ENCODE results near the gene FZD10. TPM values are rescaled to one million over a fixed set of nuclear protein-coding genes. Genes with fewer than 3 reads are reported as not detected.

The FZD10 gene
- polyA plus RNA-seq, 3 donors = not detected

- H3K27me3 Mint-ChIP-seq (ENCODE audit: low read depth in 3 of 3) = peaks cover 3 to 8% (median 8%) of the 10 kb centered on the region in 3 donors
- H3K4me3 ChIP-seq (replicated peaks in 1 of 3; ENCODE audit: low read depth in 2 of 3, low read length in 3 of 3) = no peak overlapping the region
- H2AFZ ChIP-seq (ENCODE audit: insufficient read depth, low read depth, low read length, poor library complexity, severe bottlenecking) = no peak overlapping the region
- TF ChIP-seq CTCF (IDR thresholded peaks at IDR 0.05) = no peak
- H3K9ac ChIP-seq (ENCODE audit: insufficient read depth, low read length, poor library complexity, severe bottlenecking) = no peak overlapping the region
- H3K4me1 Mint-ChIP-seq = no peaks in the 10 kb centered on the region
- H3K4me2 ChIP-seq (replicated peaks; ENCODE audit: extremely low read depth, low read length, poor library complexity, severe bottlenecking) = no peak overlapping the region
- H4K20me1 ChIP-seq (ENCODE audit: insufficient read depth, low read length) = no peaks in the 10 kb centered on the region
- H3K4me3 Mint-ChIP-seq = no peak overlapping the region
- H3K27me3 ChIP-seq (ENCODE audit: control insufficient read depth in 2 of 2, insufficient read depth in 2 of 2, low read length in 2 of 2) = no peaks in the 10 kb centered on the region
- 42% methylated on average over 3 of the region's 4 CpGs for WGBS (ENCODE audit: insufficient coverage)
- no peaks in the 10 kb centered on the region for H3K36me3 Mint-ChIP-seq
- no peak for DNase-seq
- H3K79me2 ChIP-seq (ENCODE audit: insufficient read depth, low read length) = no peaks in the 10 kb centered on the region
- no peaks in the 10 kb centered on the region for H3K4me1 ChIP-seq (ENCODE audit: control insufficient read depth in 1 of 2, insufficient read depth in 2 of 2, low read length in 2 of 2)
- H3K9me3 ChIP-seq (replicated peaks in 1 of 2; ENCODE audit: control insufficient read depth in 1 of 2, insufficient read depth in 1 of 2, low read length in 2 of 2) = no peaks in the 10 kb centered on the region
- intact Hi-C loops (cut with micrococcal nuclease) = no loop called here
- H3K27ac ChIP-seq (ENCODE audit: low read depth in 1 of 2, low read length in 2 of 2) = no peak overlapping the region
- H3K36me3 ChIP-seq (replicated peaks in 1 of 2; ENCODE audit: control insufficient read depth in 1 of 2, insufficient read depth in 2 of 2, low read length in 2 of 2) = no peaks in the 10 kb centered on the region
- H3K9me3 Mint-ChIP-seq = peaks cover 0 to 13% (median 0%) of the 10 kb centered on the region in 7 donors
- no peak overlapping the region for H3K27ac Mint-ChIP-seq
Measured at GRCh38 chr12:130122356-130122755, 39.9 kb upstream of the FZD10 start.

- Histone ChIP-seq H3K4me1 (ENCODE audit: control insufficient read depth in 1 of 2, insufficient read depth in 2 of 2, low read length in 2 of 2) (no peaks in the 10 kb centered on the region), H3K9ac (ENCODE audit: insufficient read depth, low read length, poor library complexity, severe bottlenecking) (no peak overlapping the region), H3K36me3 (replicated peaks in 1 of 2; ENCODE audit: control insufficient read depth in 1 of 2, insufficient read depth in 2 of 2, low read length in 2 of 2) (no peaks in the 10 kb centered on the region), H3K79me2 (ENCODE audit: insufficient read depth, low read length) (no peaks in the 10 kb centered on the region), H3K27ac (ENCODE audit: low read depth in 1 of 2, low read length in 2 of 2) (no peak overlapping the region), H3K27me3 (ENCODE audit: control insufficient read depth in 2 of 2, insufficient read depth in 2 of 2, low read length in 2 of 2) (no peaks in the 10 kb centered on the region), H3K4me3 (replicated peaks in 1 of 3; ENCODE audit: low read depth in 2 of 3, low read length in 3 of 3) (no peak overlapping the region), H2AFZ (ENCODE audit: insufficient read depth, low read depth, low read length, poor library complexity, severe bottlenecking) (no peak overlapping the region), H4K20me1 (ENCODE audit: insufficient read depth, low read length) (no peaks in the 10 kb centered on the region), H3K9me3 (replicated peaks in 1 of 2; ENCODE audit: control insufficient read depth in 1 of 2, insufficient read depth in 1 of 2, low read length in 2 of 2) (peaks cover 0 to 7% of the 10 kb centered on the region in 2 donors), H3K4me2 (replicated peaks; ENCODE audit: extremely low read depth, low read length, poor library complexity, severe bottlenecking) (no peak overlapping the region)
- H3K9me3 Mint-ChIP-seq = peaks cover 0 to 13% (median 5%) of the 10 kb centered on the region in 7 donors
- H3K4me1 Mint-ChIP-seq = no peaks in the 10 kb centered on the region
- intact Hi-C loops (cut with micrococcal nuclease) = no loop called here
- no peak for DNase-seq
- H3K27me3 Mint-ChIP-seq (ENCODE audit: low read depth in 3 of 3) = peaks cover 3 to 6% (median 4%) of the 10 kb centered on the region in 3 donors
- H3K4me3 Mint-ChIP-seq = no peak overlapping the region
- H3K36me3 Mint-ChIP-seq = no peaks in the 10 kb centered on the region
- TF ChIP-seq CTCF (IDR thresholded peaks at IDR 0.05) = no peak
- WGBS (ENCODE audit: insufficient coverage) = no CpG with 5 or more reads among the region's 4 CpGs
- H3K27ac Mint-ChIP-seq = no peak overlapping the region
Measured at GRCh38 chr12:130124106-130124505, 38.2 kb upstream of the FZD10 start.
